Measurements from ENCODE around the gene FBXO4.
"Not testable (repeated sequence)": the region's sequence is repeated elsewhere in the genome, so short reads cannot be mapped to it uniquely, and the experiment has no call there.

DNA sequence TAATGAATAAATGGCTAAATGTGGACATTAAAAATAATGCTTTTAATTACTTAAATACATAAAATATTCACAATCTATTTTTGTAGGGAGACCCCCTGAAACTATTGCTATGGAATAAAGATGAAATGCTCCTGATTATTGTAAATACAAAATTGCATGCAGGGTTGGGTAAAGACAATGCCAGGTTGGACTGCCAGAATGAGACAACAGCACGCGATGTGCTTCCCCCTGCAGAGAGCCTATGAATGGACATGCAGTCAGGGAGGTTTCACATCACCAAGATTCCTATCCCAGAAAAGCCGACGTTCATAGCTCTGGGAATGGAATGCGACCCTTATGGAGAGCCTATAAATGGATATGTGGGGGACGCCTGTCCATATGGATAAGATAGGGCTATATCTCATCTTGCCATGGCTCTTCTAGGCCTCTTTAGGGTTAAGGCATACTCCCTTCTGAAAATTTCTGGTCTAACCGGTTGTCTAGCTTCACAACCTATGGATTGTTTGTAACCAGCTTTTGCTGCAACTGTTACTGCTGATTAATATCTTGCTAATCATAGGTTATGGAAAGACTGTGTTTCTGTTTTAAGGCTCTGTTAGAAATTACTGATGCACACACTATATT lies 20.4 kb downstream of the FBXO4 start:
- not testable (repeated sequence) for TF ChIP-seq ZNF274 (IDR thresholded peaks at IDR 0.05; ENCODE audit: low read depth, low read length)
- TF ChIP-seq, protein P1, sequence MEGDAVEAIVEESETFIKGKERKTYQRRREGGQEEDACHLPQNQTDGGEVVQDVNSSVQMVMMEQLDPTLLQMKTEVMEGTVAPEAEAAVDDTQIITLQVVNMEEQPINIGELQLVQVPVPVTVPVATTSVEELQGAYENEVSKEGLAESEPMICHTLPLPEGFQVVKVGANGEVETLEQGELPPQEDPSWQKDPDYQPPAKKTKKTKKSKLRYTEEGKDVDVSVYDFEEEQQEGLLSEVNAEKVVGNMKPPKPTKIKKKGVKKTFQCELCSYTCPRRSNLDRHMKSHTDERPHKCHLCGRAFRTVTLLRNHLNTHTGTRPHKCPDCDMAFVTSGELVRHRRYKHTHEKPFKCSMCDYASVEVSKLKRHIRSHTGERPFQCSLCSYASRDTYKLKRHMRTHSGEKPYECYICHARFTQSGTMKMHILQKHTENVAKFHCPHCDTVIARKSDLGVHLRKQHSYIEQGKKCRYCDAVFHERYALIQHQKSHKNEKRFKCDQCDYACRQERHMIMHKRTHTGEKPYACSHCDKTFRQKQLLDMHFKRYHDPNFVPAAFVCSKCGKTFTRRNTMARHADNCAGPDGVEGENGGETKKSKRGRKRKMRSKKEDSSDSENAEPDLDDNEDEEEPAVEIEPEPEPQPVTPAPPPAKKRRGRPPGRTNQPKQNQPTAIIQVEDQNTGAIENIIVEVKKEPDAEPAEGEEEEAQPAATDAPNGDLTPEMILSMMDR (IDR thresholded peaks at IDR 0.05 in 2 of 3, conservative IDR thresholded peaks at IDR 0.05 in 1 of 3; ENCODE audit: borderline replicate concordance in 1 of 3, insufficient read depth in 1 of 3, low read depth in 2 of 3, low read length in 2 of 3) = not testable (repeated sequence)
